Measurements from ENCODE around the gene BBIP1.
A peak's percentile ranks its signal among the peaks of the same experiment; 100 is the strongest.
"Not testable (repeated sequence)": the region's sequence is repeated elsewhere in the genome, so short reads cannot be mapped to it uniquely, and the experiment has no call there.

The BBIP1 gene

DNA sequence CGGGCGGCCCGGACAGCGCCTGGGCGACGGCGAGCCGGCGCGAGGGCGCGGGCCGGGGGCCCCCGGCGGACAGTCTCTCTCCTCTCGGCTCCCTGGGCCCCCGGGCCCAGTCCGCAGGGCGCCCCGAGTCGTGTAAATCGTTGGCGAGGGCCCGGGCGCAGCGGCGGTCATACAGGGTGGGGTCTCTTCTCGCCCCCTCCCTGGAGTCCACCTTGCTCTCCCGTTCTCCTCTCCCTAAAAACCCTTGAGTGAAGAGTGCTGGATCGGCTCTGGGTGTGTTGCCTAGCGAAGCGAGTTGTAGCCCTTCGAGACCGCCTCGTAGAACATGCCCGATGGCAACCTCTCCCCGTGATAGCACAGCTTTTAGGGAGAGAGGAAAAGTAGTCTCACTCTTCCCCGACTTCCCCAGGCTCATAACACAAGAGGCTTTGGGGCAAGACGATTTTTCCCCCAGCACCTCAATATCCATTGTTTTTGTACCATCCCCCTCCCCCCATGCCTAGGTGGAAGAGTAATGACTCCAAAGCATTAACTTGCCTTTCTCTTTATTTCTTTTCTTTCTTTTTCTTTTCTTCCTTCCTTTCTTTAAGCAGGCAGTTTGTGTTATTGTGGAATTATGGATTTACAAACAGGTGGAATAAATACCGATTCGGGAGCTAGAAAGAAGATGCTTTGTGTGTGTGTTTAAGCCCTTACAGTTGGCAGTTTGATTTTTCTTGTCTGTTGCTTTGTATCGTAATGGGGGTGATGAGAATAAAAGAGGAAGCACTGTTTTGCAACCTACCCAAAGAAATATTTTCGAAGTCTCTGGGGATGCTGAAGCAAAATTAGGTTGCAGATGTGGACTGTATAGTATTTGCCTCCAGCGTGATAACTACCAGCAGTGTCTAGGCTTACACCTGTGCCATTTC, 1.2 kb upstream of the BBIP1 start:
- DNase-seq, result no peak

DNA sequence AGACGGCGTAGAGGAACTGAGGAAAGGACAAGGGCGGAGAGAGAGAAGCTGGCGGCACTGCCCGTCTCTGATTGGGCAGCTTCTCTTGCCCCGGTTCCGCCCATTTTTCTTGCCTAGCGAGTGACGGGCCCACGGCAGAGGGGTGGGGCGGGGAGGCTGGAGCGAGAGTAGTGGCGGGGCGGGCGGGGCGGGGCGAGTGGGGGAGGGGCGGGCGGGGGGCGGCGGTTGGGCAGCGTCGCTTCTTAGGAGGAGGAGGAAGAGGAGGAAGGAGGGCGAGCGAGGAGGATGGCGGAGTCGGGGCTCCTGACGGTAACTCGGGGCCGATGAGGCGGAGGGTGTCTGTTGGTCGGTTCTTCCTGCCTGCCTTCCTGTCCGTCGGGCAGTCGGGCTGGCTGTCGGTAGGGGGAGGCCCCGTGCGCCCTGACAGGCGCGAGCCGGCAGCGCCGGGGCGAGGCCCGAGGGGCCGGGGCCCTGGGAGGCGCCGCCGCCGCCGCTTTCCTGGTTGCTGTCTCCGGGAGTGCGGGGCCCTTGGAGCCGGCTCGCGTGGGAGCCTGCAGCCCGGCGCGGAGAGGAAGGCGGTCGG, 460 bp upstream of the BBIP1 start, which contains the start of gene SHOC2:
Gene SHOC2, plus strand, starts transcription at position 256 of the 583 bp plus-strand sequence. CDS start 44,755 bp downstream, outside the sequence.
- DNase-seq, result peak; percentile 99

DNA sequence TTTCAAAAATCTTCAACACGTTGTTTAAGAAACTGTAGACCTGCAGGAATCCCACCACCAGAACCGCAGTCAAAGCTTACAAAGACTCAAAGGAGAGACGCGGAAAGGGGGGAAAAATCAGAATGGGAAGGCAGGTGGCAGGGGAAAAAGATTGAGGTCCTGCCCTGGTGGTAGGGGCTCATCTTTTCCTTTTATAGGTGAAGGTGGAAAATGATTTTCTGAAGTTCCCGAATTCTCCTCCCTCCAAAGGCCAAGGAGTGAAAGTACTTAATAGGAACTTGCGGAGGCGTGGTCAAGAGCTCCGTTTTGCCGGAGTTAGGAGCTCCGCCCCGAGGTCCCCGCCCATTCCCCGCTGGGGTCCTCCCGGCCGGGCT, 724 bp downstream of the BBIP1 start:
- DNase-seq, result peak; percentile 90

DNA sequence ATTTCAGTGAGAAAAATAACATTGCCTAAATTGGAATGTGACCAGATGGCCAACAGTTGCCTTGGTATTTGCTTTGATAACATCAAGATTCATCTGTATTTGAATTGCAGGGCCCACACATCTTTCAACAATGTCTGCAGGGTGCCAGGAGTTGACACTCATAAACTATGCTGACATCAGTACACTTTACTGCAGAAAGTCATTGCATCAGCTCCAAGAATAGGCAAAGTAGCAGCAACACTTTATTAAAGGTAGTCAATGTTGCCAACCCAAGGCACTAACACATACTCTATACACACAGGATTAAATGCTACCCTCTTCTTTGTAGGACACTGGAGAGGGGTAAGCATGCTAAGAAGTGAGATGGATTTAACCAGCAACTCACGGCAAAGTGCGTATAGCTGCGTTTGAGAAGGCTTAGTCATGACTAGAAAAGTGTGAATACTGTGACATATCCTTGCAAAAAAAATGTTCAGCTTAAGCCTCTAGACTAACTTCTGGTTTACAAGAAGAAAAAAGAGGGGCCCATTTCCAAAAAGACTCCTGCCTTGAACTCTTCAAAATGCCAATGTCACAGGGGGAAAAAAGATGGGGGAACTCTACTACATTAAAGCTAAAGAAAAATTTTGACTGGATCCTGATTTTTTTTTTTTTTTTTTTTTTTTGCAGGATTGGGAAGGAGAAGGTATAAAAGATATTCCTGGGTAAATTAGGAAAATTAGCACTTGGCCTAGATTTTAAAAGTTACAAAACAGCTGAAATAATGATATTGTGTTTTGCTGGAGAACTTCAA, 2.2 kb downstream of the BBIP1 start:
- DNase-seq, result no peak

DNA sequence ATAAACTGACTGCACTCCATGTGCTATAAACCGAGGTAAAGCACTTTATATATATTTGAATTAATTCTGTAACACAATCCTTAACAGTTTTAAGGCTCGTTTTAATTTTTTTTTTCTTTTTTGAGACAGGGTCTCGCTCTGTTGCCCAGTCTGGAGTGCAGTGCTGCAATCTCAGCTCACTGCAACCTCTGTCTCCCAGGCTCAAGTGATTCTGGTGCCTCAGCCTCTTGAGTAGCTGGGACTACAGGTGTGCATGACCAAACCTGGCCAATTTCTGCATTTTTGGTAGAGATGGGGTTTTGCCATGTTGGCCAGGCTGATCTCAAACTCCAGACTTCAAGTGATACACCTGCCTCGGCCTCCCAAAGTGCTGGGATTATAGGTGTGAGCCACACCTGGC, 3.4 kb downstream of the BBIP1 start:
- not testable (repeated sequence) for DNase-seq

DNA sequence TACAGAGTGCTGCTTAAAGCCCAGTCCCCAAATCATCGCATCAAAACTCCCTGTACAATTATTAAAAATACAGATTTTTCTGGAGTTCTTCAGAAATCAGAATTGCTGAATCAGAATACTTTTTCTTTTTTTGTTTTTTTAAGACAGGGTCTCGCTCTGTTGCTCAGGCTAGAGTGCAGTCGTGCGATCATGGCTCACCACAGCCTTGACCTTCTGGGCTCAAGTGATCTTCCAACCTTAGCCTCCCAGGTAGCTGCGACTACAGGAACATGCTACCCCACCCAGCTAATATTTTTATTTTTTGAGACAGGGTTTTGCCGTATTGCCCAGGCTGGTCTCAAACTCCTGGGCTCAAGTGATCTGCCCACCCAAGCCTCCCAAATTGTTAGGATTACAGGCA, 3.9 kb downstream of the BBIP1 start:
- no peak for DNase-seq

DNA sequence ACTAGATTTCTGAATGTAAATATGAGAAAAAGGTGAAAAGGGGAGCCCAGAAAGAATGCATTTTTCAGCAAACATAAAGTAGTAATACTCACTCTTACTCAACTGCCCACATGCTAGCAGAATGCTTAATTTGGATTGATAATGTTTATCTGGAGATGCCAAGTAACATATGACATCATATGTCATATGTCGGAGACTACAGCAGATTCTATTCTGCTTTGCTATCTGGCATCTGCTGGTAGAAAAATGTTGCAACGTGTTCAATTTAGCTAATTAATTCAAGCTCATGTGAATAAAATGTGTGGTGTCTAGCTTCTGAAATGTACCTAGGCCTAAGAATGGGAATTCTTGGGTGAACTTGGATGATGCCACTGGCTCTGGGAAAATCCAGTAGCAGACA, 4.5 kb downstream of the BBIP1 start:
- DNase-seq, result no peak

DNA sequence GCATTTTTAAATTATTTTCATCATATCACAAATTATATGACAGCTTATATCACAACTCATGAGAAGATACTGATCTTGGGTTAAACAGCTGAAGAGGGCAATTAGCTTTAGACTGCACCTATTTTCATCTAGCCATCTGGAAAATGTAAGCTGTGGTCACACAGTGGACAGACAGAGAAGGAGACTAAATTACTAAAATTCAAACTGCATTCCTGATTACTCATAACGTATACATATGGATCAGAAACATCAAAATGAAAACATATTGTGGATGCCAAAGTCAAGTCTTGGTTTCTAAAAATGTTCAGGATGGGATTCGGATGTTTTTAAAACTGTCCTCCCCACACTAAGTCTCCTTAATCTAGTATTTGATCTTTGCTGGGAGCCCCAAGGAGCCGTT, 6.6 kb downstream of the BBIP1 start:
- DNase-seq, result no peak

DNA sequence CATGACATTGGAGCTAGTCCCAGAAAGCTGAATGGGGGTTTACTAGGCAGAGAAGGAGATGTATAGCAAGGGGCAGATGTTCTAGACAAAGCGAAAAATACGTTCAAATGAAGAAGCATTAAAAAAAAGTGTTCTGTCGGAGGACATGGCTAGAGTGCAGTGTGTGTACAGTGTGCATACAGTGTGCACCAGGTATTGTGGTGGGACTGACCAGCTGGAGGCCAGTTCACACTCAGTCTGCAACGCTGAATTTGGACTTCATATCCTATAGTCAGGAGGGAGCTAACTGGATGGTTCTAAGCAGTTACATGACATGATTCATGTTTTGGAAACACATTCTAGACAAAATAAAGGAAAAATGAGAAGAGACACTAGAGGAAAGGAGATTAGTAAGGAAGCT, 8.8 kb downstream of the BBIP1 start:
- no peak for DNase-seq

DNA sequence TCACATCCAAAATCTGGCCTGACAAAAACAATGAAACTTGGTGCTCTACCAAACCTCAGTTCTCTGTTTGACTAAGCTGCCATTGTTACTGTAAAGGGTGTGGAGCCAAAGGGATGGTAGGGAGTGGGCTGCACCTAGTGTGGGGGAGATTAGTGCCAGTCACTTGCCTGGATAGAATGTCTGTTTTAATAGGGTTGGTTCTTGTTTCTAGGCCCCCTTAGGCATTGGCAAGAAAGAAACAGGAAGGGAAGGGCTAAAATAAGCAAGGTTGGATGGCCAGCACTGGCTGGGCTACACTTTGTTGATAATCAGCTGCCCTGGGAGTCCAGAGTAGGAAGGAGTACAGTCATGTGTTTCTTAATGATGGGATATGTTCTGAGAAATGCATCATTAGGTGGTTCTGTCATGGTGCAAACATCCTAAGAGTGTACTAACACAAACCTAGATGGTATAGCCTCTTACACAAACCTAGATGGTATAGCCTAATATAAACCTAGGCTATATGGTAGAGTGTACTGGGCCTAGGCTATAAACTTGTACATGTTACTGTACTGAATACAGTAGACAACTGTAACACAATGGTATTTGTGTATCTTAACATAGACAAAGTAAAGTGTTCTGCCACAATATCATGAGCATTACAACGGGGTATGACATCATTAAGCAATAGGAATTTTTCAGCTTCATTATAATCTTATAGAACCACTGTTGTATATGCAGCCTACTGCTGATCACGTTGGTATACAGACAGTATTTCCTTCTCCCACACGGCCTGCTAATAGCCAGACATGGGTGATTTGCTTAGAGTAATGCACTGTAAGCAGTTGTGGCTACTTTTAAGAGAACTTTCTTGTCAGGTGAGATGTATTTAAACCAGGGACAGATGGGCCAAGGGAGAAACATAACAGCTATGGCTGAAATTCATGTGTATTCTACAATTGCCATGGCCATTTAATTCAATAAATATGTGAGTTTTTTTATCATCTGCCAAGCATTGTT, 15.4 kb downstream of the BBIP1 start:
- DNase-seq, result no peak

DNA sequence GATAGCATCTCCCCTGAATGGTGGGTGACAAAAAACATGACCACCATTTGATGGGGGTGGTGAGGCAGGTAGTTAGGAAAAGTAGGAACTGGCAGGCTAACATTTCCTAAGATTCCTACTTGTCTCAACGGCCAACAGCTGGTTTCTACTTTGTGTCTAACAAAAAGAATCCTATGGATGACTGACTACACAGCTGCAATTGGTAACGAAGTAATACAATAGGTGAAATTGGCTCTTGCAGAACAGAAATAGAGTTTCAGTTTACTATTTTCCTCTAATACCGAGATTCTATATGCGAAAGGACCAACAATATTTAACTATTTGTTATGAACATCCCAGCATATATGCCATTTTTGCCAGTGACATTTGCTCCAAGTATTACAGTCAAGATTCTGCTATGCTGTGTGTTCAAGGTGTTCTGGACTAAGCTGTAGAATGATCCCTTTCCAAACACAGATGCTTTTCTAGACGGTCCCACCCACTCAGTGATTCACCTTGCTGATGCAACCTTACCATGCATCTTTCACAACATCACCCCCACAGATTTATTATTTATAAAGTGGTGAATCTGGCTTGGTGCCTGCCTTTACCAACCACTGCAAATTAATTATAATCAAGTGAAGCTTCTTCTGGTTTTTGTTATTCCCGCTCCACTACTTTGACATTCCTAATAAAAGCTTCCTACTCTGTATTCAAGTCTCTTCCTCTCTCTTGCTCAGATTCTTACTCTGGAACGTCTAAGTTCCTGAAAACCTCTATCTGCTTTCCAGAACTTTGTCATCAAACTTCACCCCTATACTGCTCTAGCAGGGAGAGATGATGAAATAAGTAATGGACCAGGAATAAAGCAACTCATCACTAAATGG, 16.8 kb downstream of the BBIP1 start:
- DNase-seq, result no peak

DNA sequence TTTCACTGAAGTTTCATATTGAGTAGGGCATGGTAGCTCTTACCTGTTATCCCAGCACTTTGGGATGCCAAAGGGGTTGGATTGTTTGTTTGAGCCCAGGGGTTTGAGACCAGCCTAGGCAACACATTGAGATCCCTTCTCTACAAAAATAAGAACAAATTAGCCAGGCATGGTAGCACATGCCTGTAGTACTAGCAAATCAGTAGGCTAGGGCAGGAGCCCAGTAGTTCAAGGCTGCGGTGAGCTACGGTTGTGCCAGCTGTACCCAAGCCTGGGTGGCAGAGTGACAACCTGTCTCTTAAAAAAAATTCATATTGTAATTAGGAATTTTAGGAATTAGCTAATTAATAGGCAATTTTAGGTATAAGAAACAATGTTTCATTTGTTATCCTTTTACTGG, 18.0 kb downstream of the BBIP1 start:
- no peak for DNase-seq

DNA sequence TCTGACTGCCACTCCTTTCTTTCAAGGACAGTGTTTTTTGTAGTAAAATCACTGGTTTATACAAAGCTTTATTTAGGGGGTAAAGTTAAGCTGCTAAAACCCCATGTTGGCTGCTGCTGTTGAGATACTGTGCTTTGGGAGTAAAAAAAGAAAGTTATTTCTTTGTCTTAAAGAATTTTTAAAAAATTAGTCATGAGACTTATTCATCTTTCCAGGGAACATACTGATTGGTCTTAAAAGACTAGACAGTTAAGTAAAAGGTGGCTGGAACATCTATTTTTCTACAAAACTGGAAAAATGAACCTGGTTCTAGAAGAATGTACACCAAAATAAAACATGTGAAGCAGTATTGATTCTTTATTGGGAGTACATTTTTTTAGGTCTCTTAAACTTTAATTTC, 20.6 kb downstream of the BBIP1 start:
- DNase-seq, result no peak

DNA sequence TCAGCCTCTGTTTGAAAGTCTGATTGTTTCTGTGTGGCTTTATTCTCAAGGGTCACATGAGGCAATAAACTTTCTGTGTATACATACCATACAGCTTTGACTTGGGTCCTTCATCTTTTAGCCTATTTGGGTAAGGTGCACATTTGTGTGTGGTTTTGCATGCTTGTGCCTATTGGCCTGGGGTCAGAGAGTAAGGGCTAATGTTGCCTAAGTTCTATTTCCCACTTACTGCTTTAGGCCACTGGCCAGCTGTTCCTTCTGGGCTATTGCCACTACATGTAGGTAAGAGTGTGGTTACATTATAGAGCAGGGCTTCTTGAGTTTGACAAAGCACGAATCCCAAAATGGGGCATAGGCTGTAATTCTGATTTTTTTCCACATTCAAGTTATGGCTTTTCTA, 21.8 kb downstream of the BBIP1 start:
- no peak for DNase-seq

DNA sequence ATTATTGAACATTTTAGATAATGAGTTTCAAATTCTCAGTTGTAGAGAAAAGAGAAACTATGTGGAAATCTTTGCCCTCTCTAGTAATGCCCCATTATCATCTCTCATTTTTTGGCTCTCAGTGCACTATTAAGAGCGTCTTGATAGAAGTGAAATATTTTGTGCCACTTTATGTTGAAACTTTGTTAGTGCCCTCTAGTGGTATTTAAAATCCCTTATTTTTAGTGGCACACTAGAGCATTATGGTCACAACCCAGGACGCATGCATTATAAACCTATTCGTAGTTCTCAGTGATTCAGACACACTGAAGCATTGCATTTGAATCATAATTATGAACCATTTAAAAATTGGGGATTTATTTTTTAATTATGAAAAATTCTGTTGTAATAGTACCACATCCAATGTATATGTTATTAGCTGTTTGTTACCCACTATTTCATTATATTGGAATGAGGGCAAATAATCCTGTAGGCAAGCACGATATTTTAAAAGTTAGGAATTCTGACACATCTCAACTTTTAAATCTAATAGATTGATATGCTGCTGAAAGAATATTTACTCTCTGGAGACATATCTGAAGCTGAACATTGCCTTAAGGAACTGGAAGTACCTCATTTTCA, 25.3 kb downstream of the BBIP1 start:
- peak; percentile 75 for DNase-seq

DNA sequence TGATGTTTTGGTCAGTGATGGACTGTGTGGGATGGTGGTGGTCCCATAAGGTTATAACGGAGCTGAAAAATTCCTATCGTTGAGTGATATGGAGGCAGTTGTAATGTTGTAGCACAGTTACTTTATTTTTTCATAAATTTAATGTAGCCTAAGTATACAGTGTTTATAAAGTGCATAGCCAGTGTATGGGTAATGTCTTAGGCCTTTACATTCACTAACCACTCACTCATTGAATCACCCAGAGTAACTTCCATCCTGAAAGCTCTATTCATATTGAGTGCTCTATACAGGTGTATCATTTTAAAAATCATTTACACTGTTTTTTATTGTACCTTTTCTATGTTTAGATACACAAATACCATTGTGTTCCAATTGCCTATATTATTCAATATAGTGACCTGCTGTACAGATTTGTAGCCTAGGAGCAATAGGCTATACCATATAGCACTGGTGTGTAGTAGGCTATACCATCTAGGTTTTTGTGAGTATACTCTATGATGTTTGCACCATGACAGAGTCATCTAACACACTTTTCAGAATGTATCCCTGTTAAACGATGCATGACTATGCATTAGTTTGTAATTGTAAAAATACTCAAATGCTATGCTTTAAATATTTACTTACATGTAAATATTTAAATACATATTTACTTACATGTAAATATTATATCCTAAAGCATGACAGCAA, 26.2 kb downstream of the BBIP1 start:
- no peak for DNase-seq

DNA sequence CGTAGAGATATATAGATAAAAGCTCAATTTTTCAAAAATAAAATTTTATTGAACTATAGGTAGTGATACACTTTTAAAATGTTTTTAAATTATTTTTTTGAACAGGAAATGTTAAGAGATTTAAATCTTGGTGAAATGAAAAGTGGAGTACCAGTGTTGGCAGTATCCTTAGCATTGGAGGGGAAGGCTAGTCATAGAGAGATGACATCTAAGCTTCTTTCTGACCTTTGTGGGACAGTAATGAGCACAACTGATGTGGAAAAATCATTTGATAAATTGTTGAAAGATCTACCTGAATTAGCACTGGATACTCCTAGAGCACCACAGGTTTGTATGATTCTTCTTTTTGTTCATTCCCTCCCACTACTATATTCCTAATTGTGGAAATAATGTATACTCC, 31.4 kb downstream of the BBIP1 start:
- no peak for DNase-seq

DNA sequence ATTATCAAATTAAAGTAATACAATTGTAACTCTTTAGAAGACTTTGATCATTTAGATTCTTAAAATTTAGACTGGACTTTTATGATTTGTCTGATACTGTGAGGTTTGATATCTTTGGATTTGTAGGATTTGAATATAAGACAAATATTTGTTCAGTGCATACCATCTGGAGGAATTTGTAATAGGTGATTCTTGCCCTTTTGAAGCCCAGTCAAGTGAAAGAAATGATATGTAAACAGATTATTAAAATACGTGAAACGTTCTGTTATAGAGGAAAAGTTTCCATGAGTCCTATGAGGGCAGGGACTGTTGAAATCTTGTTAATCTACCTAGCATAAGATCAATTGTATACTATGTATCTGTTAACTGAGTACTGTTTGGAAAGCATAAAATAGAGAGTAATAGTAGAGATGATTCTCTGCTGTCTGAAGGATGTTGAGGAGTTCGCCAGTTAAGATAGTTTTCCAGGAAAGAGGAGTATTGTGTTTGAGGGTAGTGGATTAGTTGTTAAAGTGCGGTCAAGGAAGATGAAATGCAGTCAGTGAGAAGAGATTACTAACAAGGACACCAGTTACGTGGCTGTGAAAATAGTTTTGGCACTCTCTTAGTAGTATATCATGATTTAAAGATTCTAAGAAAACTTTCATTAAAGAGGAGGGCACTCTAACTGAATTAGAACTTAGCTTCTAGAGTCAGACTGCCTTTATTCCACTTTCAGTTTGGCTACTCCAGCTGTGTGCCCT, 32.9 kb downstream of the BBIP1 start:
- no peak for DNase-seq

DNA sequence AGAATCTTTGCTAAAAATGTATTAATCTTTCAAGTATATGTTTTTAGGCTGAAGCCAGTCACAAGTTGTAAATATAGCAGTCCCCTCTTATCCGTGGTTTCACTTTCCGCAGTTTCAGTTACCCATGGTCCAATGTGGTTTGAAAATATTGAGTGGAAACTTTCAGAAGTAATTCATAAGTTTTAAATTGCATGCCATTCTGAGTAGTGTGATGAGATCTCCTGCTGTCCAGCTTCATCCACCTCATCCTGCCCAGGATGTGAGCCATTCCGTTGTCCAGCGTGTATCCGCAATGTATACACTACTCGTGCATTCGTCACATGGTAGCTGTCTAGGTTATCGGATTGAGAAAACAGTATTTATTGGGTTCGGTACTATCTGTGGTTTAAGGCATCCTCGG, 35.1 kb downstream of the BBIP1 start:
- DNase-seq, result no peak

DNA sequence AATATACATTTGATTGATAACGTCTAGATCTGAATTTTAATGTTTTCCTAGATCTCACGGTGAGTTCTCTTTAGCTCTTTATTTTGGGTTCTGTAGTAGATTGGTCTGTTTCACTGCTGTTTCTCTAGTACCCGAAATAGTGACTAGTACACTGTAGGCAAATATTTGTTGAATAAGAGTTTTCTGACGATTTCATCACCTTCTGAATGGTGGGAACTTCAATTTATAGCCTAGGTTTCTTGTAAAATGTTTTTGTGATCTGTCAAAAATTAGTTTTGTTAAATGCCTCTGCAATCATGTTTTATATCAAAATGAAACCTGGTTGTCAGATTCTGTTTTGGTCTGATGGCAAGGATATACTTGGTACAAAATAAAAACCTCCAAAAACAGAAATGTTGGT, 37.1 kb downstream of the BBIP1 start:
- no peak for DNase-seq
